GM23248 (cell line): ENCODE data around the gene SLC2A4. TPM values are rescaled to one million over a fixed set of nuclear protein-coding genes. Genes with fewer than 3 reads are reported as not detected.

ENCODE experiments used
- DNase-seq: peaks from one replicate; pipeline ENCODE4 v3.0.0-alpha.2; 2015
- H2AFZ ChIP-seq: fragments of 200-600 bp; sonication (generic); 2 replicates; pipeline ENCODE4 v1.6.1; 2016; ENCODE audit warnings: antibody characterized with exemption
- H3F3A ChIP-seq: fragments of 200-600 bp; sonication (generic); 2 replicates; pipeline ENCODE4 v1.6.1; 2016; ENCODE audit warnings: mild to moderate bottlenecking, antibody characterized with exemption, mixed run types; ENCODE audit not compliant: insufficient read depth
- H3K27ac ChIP-seq: fragments of 200-600 bp; sonication (generic); 2 replicates; pipeline ENCODE4 v1.5.1; 2016; ENCODE audit warnings: mild to moderate bottlenecking
- H3K27me3 ChIP-seq: fragments of 200-600 bp; sonication (generic); replicated peaks from 2 replicates; pipeline ENCODE4 v1.6.1; 2016; ENCODE audit warnings: mild to moderate bottlenecking; ENCODE audit not compliant: insufficient read depth
- H3K36me3 ChIP-seq: fragments of 200-600 bp; sonication (generic); 2 replicates; pipeline ENCODE4 v1.6.1; 2016; ENCODE audit warnings: low read depth, mild to moderate bottlenecking
- H3K4me1 ChIP-seq: fragments of 200-600 bp; sonication (generic); 2 replicates; pipeline ENCODE4 v1.6.1; 2016; ENCODE audit warnings: mild to moderate bottlenecking; ENCODE audit not compliant: insufficient read depth
- H3K4me2 ChIP-seq: fragments of 200-600 bp; sonication (generic); one replicate; pipeline ENCODE4 v1.6.1; 2016; ENCODE audit warnings: mild to moderate bottlenecking; ENCODE audit not compliant: unreplicated experiment
- H3K4me3 ChIP-seq: fragments of 200-600 bp; sonication (generic); 2 replicates; pipeline ENCODE4 v1.5.1; 2016; ENCODE audit warnings: mild to moderate bottlenecking
- H3K79me2 ChIP-seq: fragments of 200-600 bp; sonication (generic); 2 replicates; pipeline ENCODE4 v1.6.1; 2016; ENCODE audit warnings: mild to moderate bottlenecking; ENCODE audit not compliant: insufficient read depth
- H3K9ac ChIP-seq: fragments of 200-600 bp; sonication (generic); 2 replicates; pipeline ENCODE4 v1.6.1; 2016; ENCODE audit warnings: mild to moderate bottlenecking
- H3K9me2 ChIP-seq: fragments of 200-600 bp; sonication (generic); 2 replicates; pipeline ENCODE4 v1.6.1; 2016; ENCODE audit warnings: mixed run types, mild to moderate bottlenecking, moderate library complexity; ENCODE audit not compliant: insufficient read depth
- H3K9me3 ChIP-seq: fragments of 200-600 bp; sonication (generic); one replicate; pipeline ENCODE4 v1.6.1; 2017; ENCODE audit warnings: low read depth
- H4K20me1 ChIP-seq: fragments of 200-600 bp; sonication (generic); 2 replicates; pipeline ENCODE4 v1.6.0; 2016; ENCODE audit not compliant: insufficient read depth
- EZH2 ChIP-seq: fragments of 200-600 bp; sonication (generic); IDR thresholded peaks from 2 replicates; pipeline ENCODE4 v1.6.1; 2018; ENCODE audit warnings: antibody characterized with exemption, mild to moderate bottlenecking; ENCODE audit not compliant: insufficient read depth, poor library complexity, severe bottlenecking
- EZH2phosphoT487 ChIP-seq: fragments of 200-600 bp; sonication (generic); IDR thresholded peaks from 2 replicates; pipeline ENCODE4 v1.6.1; 2018; ENCODE audit warnings: antibody characterized with exemption, moderate library complexity, mild to moderate bottlenecking, low read depth; ENCODE audit not compliant: insufficient read depth
- WGBS, 2 experiments: methylation state at CpG; one replicate each; pipeline ENCODE4 v1.1.6; 2015 to 2017; ENCODE audit warnings: low lambda C conversion rate in 2 of 2, low coverage in 1 of 2; ENCODE audit errors: missing lambda C conversion rate in 2 of 2; 5-methylcytosine and 5-hydroxymethylcytosine counted together
- in situ Hi-C: fragments of 300-500 bp; cut with MboI; formaldehyde crosslinking; loops from 2 replicates; pipeline ENCODE4 v1.15.0; 2020
- polyA plus RNA-seq: library from polyadenylated mRNA; unstranded; fragments of >200 nt; fragmentation: Nextera tagmentation; extraction: Ambion mirVana; gene quantifications from 2 replicates; pipeline ENCODE4 v1.2.1, GENCODE V29; 2016
- total RNA-seq: library from RNA; depleted of rRNA; stranded (reverse); fragments of >200 nt; shearing (Covaris generic); gene quantifications from 2 replicates; pipeline ENCODE4 v1.2.3, GENCODE V29; 2014; rRNA removed

The SLC2A4 gene
- not detected in 2 replicates for total RNA-seq
- polyA plus RNA-seq: 0.08 TPM in 1 of 2 replicates, not detected in the other

GRCh38 chr17:7281074-7281952 is at the start of gene SLC2A4:
SLC2A4 (plus strand) TSS chr17:7281718; CDS start chr17:7281935, 217 bp downstream.
- peak; percentile 97 for DNase-seq
- WGBS, 2 experiments: 3 to 4% methylated on average over 53 to 66 of the region's 71 CpGs
- Histone ChIP-seq H3F3A (peaks cover 6% of the 10 kb centered on the region; the same call in 1 of the 2 replicates), H3K9me3 (no peaks in the 10 kb centered on the region), H3K27me3 (peaks cover under 1% of the 10 kb centered on the region; the same call in 1 of the 2 replicates), H3K9me2 (no peaks in the 10 kb centered on the region), H3K27ac (peak within 1 kb of the TSS; percentile 57), H4K20me1 (no peaks in the 10 kb centered on the region), H3K4me2 (peak within 1 kb of the TSS; percentile 92), H3K9ac (peak within 1 kb of the TSS; percentile 74), H3K36me3 (no peaks in the 10 kb centered on the region), H3K4me1 (no peaks in the 10 kb centered on the region), H3K79me2 (no peaks in the 10 kb centered on the region), H3K4me3 (peak within 1 kb of the TSS; percentile 70), H2AFZ (peak within 1 kb of the TSS; percentile 78)
- TF ChIP-seq EZH2 (no peak), EZH2phosphoT487 (no peak)
- in situ Hi-C loops: no loop called here

GRCh38 chr17:7232114-7232513 is 49.4 kb upstream of the SLC2A4 start:
- H3K4me2 ChIP-seq: peak overlapping the region; percentile 95
- in situ Hi-C loops: no loop called here
- no peaks in the 10 kb centered on the region for H3K27me3 ChIP-seq
- H4K20me1 ChIP-seq: no peaks in the 10 kb centered on the region; the same call in 1 of the 2 replicates
- peaks cover 34% of the 10 kb centered on the region for H3F3A ChIP-seq
- WGBS, 2 experiments: 70 to 72% methylated on average over 5 of the region's 5 CpGs
- no peaks in the 10 kb centered on the region; the same call in 1 of the 2 replicates for H3K36me3 ChIP-seq
- DNase-seq: no peak
- H3K9me3 ChIP-seq: no peaks in the 10 kb centered on the region
- H3K9me2 ChIP-seq: no peaks in the 10 kb centered on the region
- peaks cover 22% of the 10 kb centered on the region for H3K4me1 ChIP-seq
- H2AFZ ChIP-seq: no peak overlapping the region
- H3K27ac ChIP-seq: no peak overlapping the region
- TF ChIP-seq EZH2phosphoT487 (no peak), EZH2 (no peak)
- peaks cover 82% of the 10 kb centered on the region for H3K79me2 ChIP-seq
- peak overlapping the region; percentile 89 for H3K4me3 ChIP-seq
- H3K9ac ChIP-seq: no peak overlapping the region

GRCh38 chr17:7233701-7234082 is 47.8 kb upstream of the SLC2A4 start:
- peak overlapping the region; percentile 76 for H2AFZ ChIP-seq
- peak; percentile 75 for DNase-seq
- H3K4me3 ChIP-seq: peak overlapping the region; percentile 89
- no peaks in the 10 kb centered on the region for H3K27me3 ChIP-seq
- H3K36me3 ChIP-seq: no peaks in the 10 kb centered on the region; the same call in 1 of the 2 replicates
- H3K27ac ChIP-seq: peak overlapping the region; percentile 77
- H3K79me2 ChIP-seq: peaks cover 89% of the 10 kb centered on the region
- TF ChIP-seq EZH2 (no peak), EZH2phosphoT487 (no peak)
- peak overlapping the region; percentile 91 for H3K9ac ChIP-seq
- H3F3A ChIP-seq: peaks cover 36% of the 10 kb centered on the region
- WGBS, 2 experiments: 1% methylated on average over 9 of the region's 9 CpGs
- H4K20me1 ChIP-seq: no peaks in the 10 kb centered on the region; the same call in 1 of the 2 replicates
- H3K4me1 ChIP-seq: peaks cover 22% of the 10 kb centered on the region
- in situ Hi-C loops: no loop called here
- H3K9me3 ChIP-seq: no peaks in the 10 kb centered on the region
- H3K4me2 ChIP-seq: peak overlapping the region; percentile 95
- no peaks in the 10 kb centered on the region for H3K9me2 ChIP-seq

GRCh38 chr17:7234083-7234951 is 47.2 kb upstream of the SLC2A4 start, which contains the start of gene DVL2:
DVL2 (minus strand) TSS chr17:7234517; CDS start chr17:7234262, 255 bp downstream.
- H3K9me3 ChIP-seq: no peaks in the 10 kb centered on the region
- peaks cover 36% of the 10 kb centered on the region for H3F3A ChIP-seq
- WGBS, 2 experiments: 1 to 2% methylated on average over 44 to 71 of the region's 72 CpGs
- in situ Hi-C loops: no loop called here
- H4K20me1 ChIP-seq: no peaks in the 10 kb centered on the region; the same call in 1 of the 2 replicates
- H3K9ac ChIP-seq: peak within 1 kb of the TSS; percentile 91
- H3K9me2 ChIP-seq: no peaks in the 10 kb centered on the region
- no peak for TF ChIP-seq EZH2
- no peak for TF ChIP-seq EZH2phosphoT487
- H3K79me2 ChIP-seq: peaks cover 89% of the 10 kb centered on the region
- peaks cover 22% of the 10 kb centered on the region for H3K4me1 ChIP-seq
- peak within 1 kb of the TSS; percentile 95 for H3K4me2 ChIP-seq
- H3K27me3 ChIP-seq: no peaks in the 10 kb centered on the region
- H3K27ac ChIP-seq: peak within 1 kb of the TSS; percentile 77
- no peaks in the 10 kb centered on the region; the same call in 1 of the 2 replicates for H3K36me3 ChIP-seq
- H2AFZ ChIP-seq: peak within 1 kb of the TSS; percentile 76
- peak; percentile 98 for DNase-seq
- H3K4me3 ChIP-seq: peak within 1 kb of the TSS; percentile 89
